HepG2 (cell line): ENCODE data around the gene LRRC8C. TPM values are rescaled to one million over a fixed set of nuclear protein-coding genes. Genes with fewer than 3 reads are reported as not detected.
"Not testable (repeated sequence)": the region's sequence is repeated elsewhere in the genome, so short reads cannot be mapped to it uniquely, and the experiment has no call there.

Source experiments
- ADNP ChIP-seq: sonication (generic); formaldehyde crosslinking; IDR thresholded peaks from 2 replicates; pipeline ENCODE4 v1.4.0; 2020; ENCODE audit warnings: missing genetic modification reagents
- ARID5B ChIP-seq: IDR thresholded peaks from 2 replicates; pipeline ENCODE4 v1.4.0; 2020; ENCODE audit warnings: mild to moderate bottlenecking, missing genetic modification reagents
- ASH2L ChIP-seq: fragments of 300-600, 200-600 bp; sonication (generic); IDR thresholded peaks from 2 replicates; pipeline ENCODE4 v1.7.0; 2017; ENCODE audit warnings: low read depth, mild to moderate bottlenecking, moderate library complexity, mixed read lengths, low read length; ENCODE audit not compliant: insufficient read length
- FOSL2 ChIP-seq: sonication (generic); formaldehyde crosslinking; IDR thresholded peaks from 2 replicates; pipeline ENCODE4 v1.4.0; 2020; ENCODE audit warnings: missing genetic modification reagents
- FOXA3 ChIP-seq: IDR thresholded peaks from 2 replicates; pipeline ENCODE4 v1.6.1; 2016; ENCODE audit warnings: missing genetic modification reagents, missing compliant biosample characterization
- FOXJ3 ChIP-seq: sonication (generic); formaldehyde crosslinking; IDR thresholded peaks from 2 replicates; pipeline ENCODE4 v1.4.0; 2020; ENCODE audit warnings: missing genetic modification reagents, mild to moderate bottlenecking, borderline replicate concordance
- KDM3A ChIP-seq: IDR thresholded peaks from 2 replicates; pipeline ENCODE4 v1.6.1; 2018; ENCODE audit warnings: low read depth, missing compliant biosample characterization
- KLF6 ChIP-seq: IDR thresholded peaks from 2 replicates; pipeline ENCODE4 v1.8.0; 2016; ENCODE audit warnings: missing biosample characterization, missing genetic modification reagents
- MIER3 ChIP-seq: IDR thresholded peaks from 2 replicates; pipeline ENCODE4 v1.6.1; 2016; ENCODE audit warnings: missing compliant biosample characterization, borderline replicate concordance
- MLX ChIP-seq: IDR thresholded peaks from 2 replicates; pipeline ENCODE4 v1.6.1; 2016
- NR2F6 ChIP-seq, 2 experiments: IDR thresholded peaks; 2 replicates each; pipeline ENCODE4 v1.6.1; 2016; ENCODE audit warnings: antibody characterized with exemption in 1 of 2, mild to moderate bottlenecking in 1 of 2
- PHF21A ChIP-seq: sonication (generic); formaldehyde crosslinking; IDR thresholded peaks from 2 replicates; pipeline ENCODE4 v1.5.0; 2020; ENCODE audit warnings: mild to moderate bottlenecking, missing genetic modification reagents
- POGZ ChIP-seq: sonication (generic); formaldehyde crosslinking; IDR thresholded peaks from 2 replicates; pipeline ENCODE4 v1.4.0; 2020; ENCODE audit warnings: mild to moderate bottlenecking, missing genetic modification reagents
- SAP130 ChIP-seq: IDR thresholded peaks from 2 replicates; pipeline ENCODE4 v1.6.1; 2016; ENCODE audit warnings: low read depth
- SIX4 ChIP-seq: sonication (generic); formaldehyde crosslinking; IDR thresholded peaks from 2 replicates; pipeline ENCODE4 v1.4.0; 2020; ENCODE audit warnings: missing genetic modification reagents
- SOX6 ChIP-seq, 2 experiments: fragments of 450-650 bp in 1 of 2; sonication (generic) in 1 of 2; formaldehyde crosslinking in 1 of 2; IDR thresholded peaks; 2 replicates each; pipeline versions ENCODE4 v1.4.0 to v1.6.1; 2017 to 2020; ENCODE audit warnings: antibody characterized with exemption in 1 of 2, mild to moderate bottlenecking in 1 of 2, missing genetic modification reagents in 1 of 2
- TBX2 ChIP-seq: sonication (generic); formaldehyde crosslinking; IDR thresholded peaks from 2 replicates; pipeline ENCODE4 v1.5.0; 2020; ENCODE audit warnings: missing genetic modification reagents, mild to moderate bottlenecking, borderline replicate concordance
- ZBTB33 ChIP-seq: sonication (generic); formaldehyde crosslinking; IDR thresholded peaks from 2 replicates; pipeline ENCODE4 v1.4.0; 2020; ENCODE audit warnings: missing genetic modification reagents
- ZKSCAN8 ChIP-seq: IDR thresholded peaks from 2 replicates; pipeline ENCODE4 v1.6.1; 2016; ENCODE audit warnings: borderline replicate concordance, missing genetic modification reagents, missing compliant biosample characterization
- ZMYM2 ChIP-seq: sonication (generic); formaldehyde crosslinking; IDR thresholded peaks from 2 replicates; pipeline ENCODE4 v1.8.0; 2022; ENCODE audit warnings: mild to moderate bottlenecking, missing genetic modification reagents
- ZSCAN31 ChIP-seq: sonication (generic); formaldehyde crosslinking; IDR thresholded peaks from 2 replicates; pipeline ENCODE4 v1.5.0; 2020; ENCODE audit warnings: low read depth, mild to moderate bottlenecking, missing genetic modification reagents
- ZSCAN9 ChIP-seq: IDR thresholded peaks from 2 replicates; pipeline ENCODE4 v1.6.1; 2016; ENCODE audit warnings: borderline replicate concordance
- polyA plus RNA-seq, 8 experiments: library from polyadenylated mRNA; depleted of rRNA in 3 of 8; stranded (reverse) in 7 of 8; unstranded in 1 of 8; fragments of >200 nt; fragmentation: Illumina TruSeq in 4 of 8; extraction: Trizol in 4 of 8; gene quantifications; 2 replicates each; pipeline versions ENCODE4 v1.2.1 to v1.2.3, GENCODE V29; 2011 to 2016; ENCODE audit warnings: low read depth in 4 of 8, missing spikeins in 1 of 8, mixed read lengths in 1 of 8; ENCODE audit not compliant: insufficient read depth in 1 of 8
- total RNA-seq, 5 experiments: library from RNA; depleted of rRNA; stranded (reverse); fragments of >200 nt; fragmentation: Illumina TruSeq; extraction: Trizol; gene quantifications; 2 replicates each; pipeline ENCODE4 v1.2.3, GENCODE V29; 2016; ENCODE audit warnings: low read depth in 1 of 5

LRRC8C gene
- total and polyA plus RNA-seq, 2 of the 13 experiments (the other 11 are each of a cell fraction or from before 2014, with no cell fraction given): 0.22 to 0.32 TPM

GRCh38 chr1:89592861-89593302, 40.0 kb upstream of the LRRC8C start (continued):
- TF ChIP-seq KDM3A (0 out of 2 replicates have a peak, but pooled peaks have one; percentile 45), TBX2 (CRISPR knock-in tag) (peak; percentile 60; the same call in 1 of the 2 replicates), ZSCAN31 (CRISPR knock-in tag) (peak; percentile 22; the same call in 1 of the 2 replicates), MLX (peak; percentile 16; the same call in 1 of the 2 replicates), SOX6 (CRISPR knock-in tag; IDR thresholded peaks at IDR 0.05) (peak; percentile 86), ARID5B (CRISPR knock-in tag) (peak; percentile 95), ZMYM2 (CRISPR knock-in tag) (peak; percentile 97), KLF6 (CRISPR knock-in tag) (peak; percentile 49; the same call in 1 of the 2 replicates), FOSL2 (CRISPR knock-in tag) (peak; percentile 48; the same call in 1 of the 2 replicates), FOXA3 (CRISPR knock-in tag) (peak; percentile 87), ASH2L (peak; percentile 37), ZSCAN9 (0 out of 2 replicates have a peak, but pooled peaks have one; percentile 34), FOXJ3 (CRISPR knock-in tag) (peak; percentile 62; the same call in 1 of the 2 replicates), SIX4 (CRISPR knock-in tag) (peak; percentile 37; the same call in 1 of the 2 replicates), SAP130 (CRISPR knock-in tag) (peak; percentile 78), POGZ (peak; percentile 90), NR2F6 (IDR thresholded peaks at IDR 0.05) (peak; percentile 45; the same call in 1 of the 2 replicates), NR2F6 (CRISPR knock-in tag; IDR thresholded peaks at IDR 0.05) (peak; percentile 50), PHF21A (peak; percentile 76), ADNP (CRISPR knock-in tag) (peak; percentile 56; the same call in 1 of the 2 replicates), MIER3 (CRISPR knock-in tag) (peak; percentile 72; the same call in 1 of the 2 replicates), ZBTB33 (CRISPR knock-in tag) (peak; percentile 49; the same call in 1 of the 2 replicates), ZKSCAN8 (CRISPR knock-in tag) (0 out of 2 replicates have a peak, but pooled peaks have one; percentile 36)
- TF ChIP-seq SOX6 (IDR thresholded peaks at IDR 0.05): not testable (repeated sequence)
